Fibroblast of lung (primary cell): Measurements from ENCODE around the gene CTNND2. TPM values are rescaled to one million over a fixed set of nuclear protein-coding genes. Genes with fewer than 3 reads are reported as not detected.

Experiments
- DNase-seq, 2 donors: peaks; one replicate each; pipeline versions ENCODE4 v3.0.0 to v3.0.0-alpha.2; 2010; ENCODE audit warnings: low read depth in 2 of 2
- H2AFZ ChIP-seq: 2 replicates; pipeline ENCODE4 v1.5.1; 2012; ENCODE audit warnings: low read length, control low read depth, inconsistent platforms
- H3K27ac ChIP-seq: 2 replicates; pipeline ENCODE4 v1.5.1; 2011; ENCODE audit warnings: low read length, control low read depth; ENCODE audit not compliant: insufficient read depth
- H3K27me3 ChIP-seq: 2 replicates; pipeline ENCODE4 v1.5.1; 2011; ENCODE audit warnings: mild to moderate bottlenecking, low read length; ENCODE audit not compliant: control insufficient read depth, insufficient read depth
- H3K36me3 ChIP-seq: 2 replicates; pipeline ENCODE4 v1.5.1; 2011; ENCODE audit warnings: low read length; ENCODE audit not compliant: control insufficient read depth, insufficient read depth
- H3K4me1 ChIP-seq: 2 replicates; pipeline ENCODE4 v1.5.1; 2011; ENCODE audit warnings: low read length; ENCODE audit not compliant: control insufficient read depth, insufficient read depth; ENCODE audit errors: extremely low read depth
- H3K4me2 ChIP-seq: 2 replicates; pipeline ENCODE4 v1.5.1; 2011; ENCODE audit warnings: low read length, control low read depth; ENCODE audit not compliant: insufficient read depth; ENCODE audit errors: extremely low read depth
- H3K4me3 ChIP-seq, 4 experiments: fragments of 200-600 bp in 1 of 4; sonication (generic) in 1 of 4; replicated peaks in 1 of 4; 2 replicates each; pipeline ENCODE4 v1.5.1; 2011 to 2016; ENCODE audit warnings: low read length in 4 of 4, low read depth in 3 of 4, mild to moderate bottlenecking in 3 of 4, control low read depth in 2 of 4, inconsistent platforms in 1 of 4, mixed read lengths in 1 of 4; ENCODE audit not compliant: insufficient read depth in 1 of 4; ENCODE audit errors: control extremely low read depth in 1 of 4
- H3K79me2 ChIP-seq: 2 replicates; pipeline ENCODE4 v1.5.1; 2012; ENCODE audit warnings: mild to moderate bottlenecking, low read length, inconsistent platforms; ENCODE audit not compliant: control insufficient read depth, insufficient read depth
- H3K9ac ChIP-seq: 2 replicates; pipeline ENCODE4 v1.5.1; 2011; ENCODE audit warnings: mild to moderate bottlenecking, low read length, control low read depth; ENCODE audit not compliant: insufficient read depth
- H3K9me3 ChIP-seq: 2 replicates; pipeline ENCODE4 v1.5.1; 2012; ENCODE audit warnings: low read depth, low read length; ENCODE audit not compliant: control insufficient read depth, insufficient read depth
- H4K20me1 ChIP-seq: 2 replicates; pipeline ENCODE4 v1.5.1; 2011; ENCODE audit warnings: low read length; ENCODE audit not compliant: control insufficient read depth, insufficient read depth; ENCODE audit errors: extremely low read depth
- EZH2 ChIP-seq: IDR thresholded peaks from 2 replicates; pipeline ENCODE4 v1.5.1; 2012; ENCODE audit warnings: low read length, control low read depth, mild to moderate bottlenecking; ENCODE audit errors: missing control alignments
- polyA plus RNA-seq, 2 donors: library from polyadenylated mRNA; depleted of rRNA in 1 of 2; stranded (reverse) in 1 of 2; unstranded in 1 of 2; fragments of >200 nt; gene quantifications; 2 replicates each; pipeline ENCODE4 v1.2.1, GENCODE V29; 2011 to 2012; ENCODE audit warnings: missing spikeins in 1 of 2
- total RNA-seq: library from RNA; depleted of rRNA; stranded (reverse); fragments of >200 nt; gene quantifications from 2 replicates; pipeline ENCODE4 v1.2.1, GENCODE V29; 2014
- TF ChIP-seq, protein P1 (sequence below), 2 donors: IDR thresholded peaks in 1 of 2; conservative IDR thresholded peaks in 1 of 2; 1 replicate in 1 of 2; 2 replicates in 1 of 2; pipeline ENCODE4 v1.5.1; 2011 to 2012; ENCODE audit warnings: low read length in 2 of 2, control low read depth in 1 of 2, inconsistent platforms in 1 of 2, low read depth in 1 of 2, mild to moderate bottlenecking in 1 of 2

Gene CTNND2
- total and polyA plus RNA-seq, 2 donors (not counting 1 experiment from before 2014, with no cell fraction given): not detected

DNA sequence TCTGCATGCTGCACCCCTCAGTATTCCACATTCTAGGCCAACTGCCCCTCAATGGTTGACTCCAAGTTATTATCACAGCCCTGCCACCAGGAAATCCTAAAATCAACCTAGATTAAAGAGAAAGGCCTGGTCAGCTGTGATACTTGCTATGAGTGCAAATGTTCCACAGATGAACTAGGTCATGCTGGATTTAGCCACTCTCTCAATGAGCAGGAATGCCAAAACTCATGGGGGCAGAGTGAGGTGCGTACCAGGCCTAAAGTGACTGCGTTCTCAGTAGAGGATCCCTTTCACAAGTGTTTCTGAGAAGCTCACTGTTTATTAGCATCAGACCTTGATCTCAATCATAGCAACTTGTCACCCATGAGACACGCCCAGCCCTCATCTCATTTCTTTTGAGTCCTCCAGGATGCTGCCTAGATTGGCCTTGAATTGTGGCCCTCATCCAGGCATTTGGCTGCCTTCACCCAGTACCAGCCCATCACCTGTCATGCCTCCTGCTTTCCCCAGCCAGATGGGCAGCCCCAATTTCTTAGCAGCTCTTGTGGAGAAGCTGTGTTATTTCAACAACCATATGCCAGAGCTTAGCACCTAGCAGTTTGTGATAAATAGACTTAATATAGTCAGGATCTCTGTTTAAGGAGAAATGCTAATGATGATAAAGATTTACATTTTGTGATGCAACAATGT is 383.9 kb downstream of the CTNND2 start:
- DNase-seq: no peak
- Histone ChIP-seq H2AFZ (no peak overlapping the region), H3K9me3 (no peaks in the 10 kb centered on the region), H3K27ac (no peak overlapping the region), H3K4me3 (no peak overlapping the region), H4K20me1 (no peaks in the 10 kb centered on the region), H3K9ac (no peak overlapping the region), H3K27me3 (no peaks in the 10 kb centered on the region), H3K36me3 (no peaks in the 10 kb centered on the region), H3K79me2 (no peaks in the 10 kb centered on the region), H3K4me2 (no peak overlapping the region), H3K4me1 (no peaks in the 10 kb centered on the region)
- no peak for TF ChIP-seq EZH2
- TF ChIP-seq, protein P1, sequence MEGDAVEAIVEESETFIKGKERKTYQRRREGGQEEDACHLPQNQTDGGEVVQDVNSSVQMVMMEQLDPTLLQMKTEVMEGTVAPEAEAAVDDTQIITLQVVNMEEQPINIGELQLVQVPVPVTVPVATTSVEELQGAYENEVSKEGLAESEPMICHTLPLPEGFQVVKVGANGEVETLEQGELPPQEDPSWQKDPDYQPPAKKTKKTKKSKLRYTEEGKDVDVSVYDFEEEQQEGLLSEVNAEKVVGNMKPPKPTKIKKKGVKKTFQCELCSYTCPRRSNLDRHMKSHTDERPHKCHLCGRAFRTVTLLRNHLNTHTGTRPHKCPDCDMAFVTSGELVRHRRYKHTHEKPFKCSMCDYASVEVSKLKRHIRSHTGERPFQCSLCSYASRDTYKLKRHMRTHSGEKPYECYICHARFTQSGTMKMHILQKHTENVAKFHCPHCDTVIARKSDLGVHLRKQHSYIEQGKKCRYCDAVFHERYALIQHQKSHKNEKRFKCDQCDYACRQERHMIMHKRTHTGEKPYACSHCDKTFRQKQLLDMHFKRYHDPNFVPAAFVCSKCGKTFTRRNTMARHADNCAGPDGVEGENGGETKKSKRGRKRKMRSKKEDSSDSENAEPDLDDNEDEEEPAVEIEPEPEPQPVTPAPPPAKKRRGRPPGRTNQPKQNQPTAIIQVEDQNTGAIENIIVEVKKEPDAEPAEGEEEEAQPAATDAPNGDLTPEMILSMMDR (conservative IDR thresholded peaks at IDR 0.05 in 1 of 2, IDR thresholded peaks at IDR 0.05 in 1 of 2; ENCODE audit: low read depth in 1 of 2, low read length in 2 of 2): no peak

DNA sequence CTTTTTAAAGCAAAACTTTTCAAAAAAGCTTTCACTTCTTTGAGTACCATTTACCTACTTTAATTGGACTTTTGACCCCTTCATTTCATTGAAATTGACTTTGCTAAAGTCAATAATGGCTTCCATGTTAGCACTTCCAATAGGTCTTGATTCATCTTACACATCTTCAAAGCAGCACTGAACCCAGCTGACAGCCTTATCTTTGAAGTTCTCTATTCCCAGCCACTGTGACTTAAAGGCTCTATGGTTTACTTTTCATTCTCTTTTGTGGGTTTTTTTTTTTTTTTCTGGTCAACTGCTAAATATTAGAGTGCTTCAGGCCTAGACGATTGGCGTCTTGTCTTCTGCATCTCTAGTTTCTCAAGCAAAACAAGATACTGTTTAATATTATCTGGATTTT is 385.0 kb downstream of the CTNND2 start:
- H3K79me2 ChIP-seq: no peaks in the 10 kb centered on the region
- H3K9me3 ChIP-seq: no peaks in the 10 kb centered on the region
- no peaks in the 10 kb centered on the region for H3K4me1 ChIP-seq
- H3K4me2 ChIP-seq: no peak overlapping the region
- H3K27me3 ChIP-seq: no peaks in the 10 kb centered on the region
- no peak overlapping the region for H3K4me3 ChIP-seq
- H3K27ac ChIP-seq: no peak overlapping the region
- no peaks in the 10 kb centered on the region for H3K36me3 ChIP-seq
- no peak overlapping the region for H2AFZ ChIP-seq
- no peak for DNase-seq
- TF ChIP-seq, protein P1 (conservative IDR thresholded peaks at IDR 0.05 in 1 of 2, IDR thresholded peaks at IDR 0.05 in 1 of 2; ENCODE audit: low read depth in 1 of 2, low read length in 2 of 2): no peak
- no peak overlapping the region for H3K9ac ChIP-seq
- no peaks in the 10 kb centered on the region for H4K20me1 ChIP-seq

DNA sequence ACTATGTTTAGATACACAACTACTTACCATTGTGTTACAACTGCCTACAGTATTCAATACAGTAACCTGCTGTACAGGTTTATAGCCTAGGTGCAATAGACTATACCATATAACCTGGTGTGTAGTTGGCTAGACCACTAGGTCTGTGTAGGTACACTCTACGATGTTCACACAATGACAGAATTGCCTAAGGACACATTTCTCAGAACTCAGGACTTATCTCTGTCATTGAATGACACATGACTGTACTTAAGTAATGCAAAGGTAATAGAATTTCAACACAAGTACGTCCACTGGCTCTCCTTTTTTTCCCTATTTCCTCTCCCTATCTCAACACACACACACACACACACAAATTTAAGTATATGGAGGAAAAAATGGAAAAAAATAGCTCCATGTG is 385.6 kb downstream of the CTNND2 start:
- no peaks in the 10 kb centered on the region for H4K20me1 ChIP-seq
- no peak overlapping the region for H3K9ac ChIP-seq
- H3K79me2 ChIP-seq: no peaks in the 10 kb centered on the region
- DNase-seq: no peak
- H3K4me3 ChIP-seq: no peak overlapping the region
- no peaks in the 10 kb centered on the region for H3K36me3 ChIP-seq
- no peaks in the 10 kb centered on the region for H3K4me1 ChIP-seq
- no peak overlapping the region for H3K27ac ChIP-seq
- H3K9me3 ChIP-seq: no peaks in the 10 kb centered on the region
- no peak overlapping the region for H2AFZ ChIP-seq
- H3K27me3 ChIP-seq: no peaks in the 10 kb centered on the region
- H3K4me2 ChIP-seq: no peak overlapping the region
- TF ChIP-seq, protein P1 (conservative IDR thresholded peaks at IDR 0.05 in 1 of 2, IDR thresholded peaks at IDR 0.05 in 1 of 2; ENCODE audit: low read depth in 1 of 2, low read length in 2 of 2): no peak
- TF ChIP-seq EZH2: no peak
